ENCODE measurements around the gene BMPR1B.
A peak's percentile ranks its signal among the peaks of the same experiment; 100 is the strongest.

BMPR1B gene

DNA sequence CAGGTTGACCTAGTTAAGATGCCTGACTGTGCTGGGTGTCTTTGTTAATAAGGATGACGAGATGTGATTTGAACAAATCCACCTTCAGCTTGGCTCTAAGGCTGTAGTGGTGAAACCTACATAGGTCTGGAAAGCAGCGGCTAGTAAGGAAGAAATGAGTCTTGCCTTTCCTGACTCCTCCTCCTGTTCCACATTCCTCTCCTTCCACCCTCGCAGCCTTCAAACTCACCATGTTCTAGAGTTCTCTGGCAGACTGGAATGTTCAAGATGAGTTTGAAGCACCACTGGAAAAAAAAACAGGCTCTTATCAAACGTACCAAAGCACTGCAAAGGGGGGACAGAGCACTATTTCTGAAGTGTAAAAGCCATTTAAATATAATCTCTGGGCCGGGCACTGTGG, 395.4 kb downstream of the BMPR1B start:
- no peaks in the 10 kb centered on the region for H3K9me3 ChIP-seq (replicated peaks in 1 of 2; ENCODE audit: control insufficient read depth in 2 of 2, insufficient read depth in 1 of 2, low read depth in 1 of 2, low read length in 2 of 2)
- H4K91ac ChIP-seq (ENCODE audit: low read depth, low read length, poor library complexity): no peak overlapping the region
- no peak overlapping the region for H2AFZ ChIP-seq (ENCODE audit: low read length)
- H2BK120ac ChIP-seq (ENCODE audit: low read depth, low read length): no peak overlapping the region
- H3K36me3 ChIP-seq (replicated peaks in 1 of 2; ENCODE audit: control insufficient read depth in 2 of 2, insufficient read depth in 2 of 2, low read length in 2 of 2): peaks cover 0 to 99% of the 10 kb centered on the region in 2 donors
- no peak overlapping the region for H2AK5ac ChIP-seq (ENCODE audit: low read depth, low read length)
- no peaks in the 10 kb centered on the region for H3K27me3 ChIP-seq (ENCODE audit: control insufficient read depth in 3 of 3, insufficient read depth in 3 of 3, low read depth in 1 of 3, low read length in 3 of 3)
- no peak overlapping the region for H3K4me2 ChIP-seq (ENCODE audit: insufficient read depth, low read length, poor library complexity, severe bottlenecking)
- H3K4me1 ChIP-seq (ENCODE audit: control insufficient read depth in 2 of 2, insufficient read depth in 1 of 2, low read depth in 1 of 2, low read length in 2 of 2): peaks cover 0 to 3% of the 10 kb centered on the region in 2 donors
- no peak overlapping the region for H3K27ac ChIP-seq (replicated peaks; ENCODE audit: low read length)
- H3K18ac ChIP-seq (ENCODE audit: low read length): no peak overlapping the region
- no peak overlapping the region for H3K14ac ChIP-seq (ENCODE audit: low read length)
- H3K79me1 ChIP-seq (ENCODE audit: low read depth, low read length): no peaks in the 10 kb centered on the region
- H2BK12ac ChIP-seq (ENCODE audit: low read length): no peak overlapping the region
- no peak overlapping the region for H3K4ac ChIP-seq (ENCODE audit: low read length)
- no CpG with 5 or more reads among the region's 5 CpGs for WGBS, 2 donors (ENCODE audit: extremely low coverage in 2 of 2, insufficient read length in 2 of 2, insufficient replicate concordance in 1 of 2)
- H2BK15ac ChIP-seq (ENCODE audit: low read length): no peak overlapping the region
- H2BK5ac ChIP-seq (ENCODE audit: low read length): no peak overlapping the region
- no peak overlapping the region for H3K23ac ChIP-seq (ENCODE audit: low read depth, low read length, poor library complexity)
- DNase-seq (ENCODE audit: low spot score): no peak
- H3K9ac ChIP-seq (ENCODE audit: low read depth, low read length, poor library complexity): no peak overlapping the region
- no peak overlapping the region for H3K4me3 ChIP-seq (ENCODE audit: low read length in 2 of 2)
- H4K8ac ChIP-seq (ENCODE audit: low read depth, low read length): no peak overlapping the region

DNA sequence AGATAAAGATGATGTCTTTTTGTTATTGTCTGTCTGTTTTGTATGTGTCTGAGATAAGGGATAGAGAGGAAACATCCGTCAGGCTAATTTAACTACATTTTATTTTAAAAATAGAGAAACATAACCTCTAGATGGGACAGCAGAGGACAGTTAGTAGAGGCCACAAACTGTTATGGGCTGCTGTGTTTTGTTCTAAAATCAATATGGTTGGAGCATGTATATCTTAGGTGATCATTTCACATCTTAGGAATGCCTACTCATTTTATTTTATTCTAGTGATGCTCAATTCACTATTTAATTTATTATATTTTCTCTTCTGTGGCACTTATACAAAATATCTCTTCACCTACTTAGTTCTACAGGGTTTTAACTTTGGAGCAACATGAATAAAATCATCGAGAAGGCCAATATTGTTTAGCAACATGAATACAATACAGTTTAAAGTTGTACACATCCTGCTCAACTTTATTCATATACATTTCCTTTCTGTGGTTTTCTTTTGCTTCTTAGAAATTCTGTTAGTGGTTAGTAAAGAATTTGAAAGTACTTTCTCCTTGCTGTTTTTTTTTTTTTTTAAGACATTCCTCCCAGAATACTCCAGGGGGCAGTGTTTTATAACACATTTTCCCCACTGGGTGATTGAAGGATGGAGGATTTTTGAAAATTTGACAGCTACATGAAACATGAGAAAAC, 398.1 kb downstream of the BMPR1B start:
- peaks cover 5% of the 10 kb centered on the region in 2 donors for H3K4me1 ChIP-seq (ENCODE audit: control insufficient read depth in 2 of 2, insufficient read depth in 1 of 2, low read depth in 1 of 2, low read length in 2 of 2)
- H2BK15ac ChIP-seq (ENCODE audit: low read length): no peak overlapping the region
- no peak overlapping the region for H3K23ac ChIP-seq (ENCODE audit: low read depth, low read length, poor library complexity)
- H4K91ac ChIP-seq (ENCODE audit: low read depth, low read length, poor library complexity): no peak overlapping the region
- WGBS, 2 donors (ENCODE audit: extremely low coverage in 2 of 2, insufficient read length in 2 of 2, insufficient replicate concordance in 1 of 2): no CpG with 5 or more reads among the region's 2 CpGs
- no peak overlapping the region for H2AFZ ChIP-seq (ENCODE audit: low read length)
- no peak overlapping the region for H3K4me3 ChIP-seq (ENCODE audit: low read length in 2 of 2)
- no peak overlapping the region for H2AK5ac ChIP-seq (ENCODE audit: low read depth, low read length)
- H2BK120ac ChIP-seq (ENCODE audit: low read depth, low read length): no peak overlapping the region
- H3K14ac ChIP-seq (ENCODE audit: low read length): no peak overlapping the region
- DNase-seq (ENCODE audit: low spot score): peak; percentile 31
- H2BK5ac ChIP-seq (ENCODE audit: low read length): no peak overlapping the region
- H3K9ac ChIP-seq (ENCODE audit: low read depth, low read length, poor library complexity): no peak overlapping the region
- H3K4ac ChIP-seq (ENCODE audit: low read length): no peak overlapping the region
- H3K4me2 ChIP-seq (ENCODE audit: insufficient read depth, low read length, poor library complexity, severe bottlenecking): no peak overlapping the region
- H3K79me1 ChIP-seq (ENCODE audit: low read depth, low read length): no peaks in the 10 kb centered on the region
- H2BK12ac ChIP-seq (ENCODE audit: low read length): no peak overlapping the region
- no peaks in the 10 kb centered on the region for H3K9me3 ChIP-seq (replicated peaks in 1 of 2; ENCODE audit: control insufficient read depth in 2 of 2, insufficient read depth in 1 of 2, low read depth in 1 of 2, low read length in 2 of 2)
- H3K18ac ChIP-seq (ENCODE audit: low read length): no peak overlapping the region
- peaks cover 0 to 97% of the 10 kb centered on the region in 2 donors for H3K36me3 ChIP-seq (replicated peaks in 1 of 2; ENCODE audit: control insufficient read depth in 2 of 2, insufficient read depth in 2 of 2, low read length in 2 of 2)
- no peak overlapping the region for H4K8ac ChIP-seq (ENCODE audit: low read depth, low read length)
- no peaks in the 10 kb centered on the region for H3K27me3 ChIP-seq (ENCODE audit: control insufficient read depth in 3 of 3, insufficient read depth in 3 of 3, low read depth in 1 of 3, low read length in 3 of 3)
- H3K27ac ChIP-seq (replicated peaks; ENCODE audit: low read length): no peak overlapping the region

GRCh38 chr4:95156452-95156765, 398.7 kb downstream of the BMPR1B start:
- Histone ChIP-seq H3K27ac (replicated peaks; ENCODE audit: low read length) (no peak overlapping the region), H2AFZ (ENCODE audit: low read length) (no peak overlapping the region), H4K91ac (ENCODE audit: low read depth, low read length, poor library complexity) (no peak overlapping the region), H3K4me1 (ENCODE audit: control insufficient read depth in 2 of 2, insufficient read depth in 1 of 2, low read depth in 1 of 2, low read length in 2 of 2) (peaks cover 5% of the 10 kb centered on the region in 2 donors), H3K18ac (ENCODE audit: low read length) (no peak overlapping the region), H3K4ac (ENCODE audit: low read length) (no peak overlapping the region), H3K4me2 (ENCODE audit: insufficient read depth, low read length, poor library complexity, severe bottlenecking) (no peak overlapping the region), H2BK12ac (ENCODE audit: low read length) (no peak overlapping the region), H3K9ac (ENCODE audit: low read depth, low read length, poor library complexity) (no peak overlapping the region), H3K23ac (ENCODE audit: low read depth, low read length, poor library complexity) (no peak overlapping the region), H3K27me3 (ENCODE audit: control insufficient read depth in 3 of 3, insufficient read depth in 3 of 3, low read depth in 1 of 3, low read length in 3 of 3) (no peaks in the 10 kb centered on the region), H2BK15ac (ENCODE audit: low read length) (no peak overlapping the region), H3K79me1 (ENCODE audit: low read depth, low read length) (no peaks in the 10 kb centered on the region), H3K4me3 (ENCODE audit: low read length in 2 of 2) (no peak overlapping the region), H2BK5ac (ENCODE audit: low read length) (no peak overlapping the region), H4K8ac (ENCODE audit: low read depth, low read length) (no peak overlapping the region), H2BK120ac (ENCODE audit: low read depth, low read length) (no peak overlapping the region), H3K14ac (ENCODE audit: low read length) (no peak overlapping the region), H3K9me3 (replicated peaks in 1 of 2; ENCODE audit: control insufficient read depth in 2 of 2, insufficient read depth in 1 of 2, low read depth in 1 of 2, low read length in 2 of 2) (no peaks in the 10 kb centered on the region), H2AK5ac (ENCODE audit: low read depth, low read length) (no peak overlapping the region), H3K36me3 (replicated peaks in 1 of 2; ENCODE audit: control insufficient read depth in 2 of 2, insufficient read depth in 2 of 2, low read length in 2 of 2) (peaks cover 0 to 97% of the 10 kb centered on the region in 2 donors)
- no CpG with 5 or more reads among the region's 3 CpGs for whole genome bisulfite sequencing, 2 donors (ENCODE audit: extremely low coverage in 2 of 2, insufficient read length in 2 of 2, insufficient replicate concordance in 1 of 2)
- no peak for DNase-seq (ENCODE audit: low spot score)

- no peaks in the 10 kb centered on the region for H3K9me3 ChIP-seq (replicated peaks in 1 of 2; ENCODE audit: control insufficient read depth in 2 of 2, insufficient read depth in 1 of 2, low read depth in 1 of 2, low read length in 2 of 2)
- peaks cover 5 to 7% of the 10 kb centered on the region in 2 donors for H3K4me1 ChIP-seq (ENCODE audit: control insufficient read depth in 2 of 2, insufficient read depth in 1 of 2, low read depth in 1 of 2, low read length in 2 of 2)
- H3K9ac ChIP-seq (ENCODE audit: low read depth, low read length, poor library complexity): no peak overlapping the region
- H3K79me1 ChIP-seq (ENCODE audit: low read depth, low read length): no peaks in the 10 kb centered on the region
- no peak overlapping the region for H2BK5ac ChIP-seq (ENCODE audit: low read length)
- H4K8ac ChIP-seq (ENCODE audit: low read depth, low read length): no peak overlapping the region
- no peak overlapping the region for H3K14ac ChIP-seq (ENCODE audit: low read length)
- no peak overlapping the region for H3K23ac ChIP-seq (ENCODE audit: low read depth, low read length, poor library complexity)
- DNase-seq (ENCODE audit: low spot score): no peak
- H3K27me3 ChIP-seq (ENCODE audit: control insufficient read depth in 3 of 3, insufficient read depth in 3 of 3, low read depth in 1 of 3, low read length in 3 of 3): no peaks in the 10 kb centered on the region
- no peak overlapping the region for H4K91ac ChIP-seq (ENCODE audit: low read depth, low read length, poor library complexity)
- no peak overlapping the region for H3K18ac ChIP-seq (ENCODE audit: low read length)
- no peak overlapping the region for H3K4me3 ChIP-seq (ENCODE audit: low read length in 2 of 2)
- no peak overlapping the region for H2BK120ac ChIP-seq (ENCODE audit: low read depth, low read length)
- H2AK5ac ChIP-seq (ENCODE audit: low read depth, low read length): no peak overlapping the region
- H3K4ac ChIP-seq (ENCODE audit: low read length): no peak overlapping the region
- H3K36me3 ChIP-seq (replicated peaks in 1 of 2; ENCODE audit: control insufficient read depth in 2 of 2, insufficient read depth in 2 of 2, low read length in 2 of 2): peaks cover 0 to 97% of the 10 kb centered on the region in 2 donors
- no peak overlapping the region for H2AFZ ChIP-seq (ENCODE audit: low read length)
- H3K27ac ChIP-seq (replicated peaks; ENCODE audit: low read length): no peak overlapping the region
- no peak overlapping the region for H3K4me2 ChIP-seq (ENCODE audit: insufficient read depth, low read length, poor library complexity, severe bottlenecking)
- H2BK15ac ChIP-seq (ENCODE audit: low read length): no peak overlapping the region
- no peak overlapping the region for H2BK12ac ChIP-seq (ENCODE audit: low read length)
Measured at GRCh38 chr4:95157596-95157995, 399.8 kb downstream of the BMPR1B start.
